GM23338 (cell line): ENCODE measurements around the gene SRGAP3.

Experiments used
- POLR2AphosphoS5 ChIP-seq: IDR thresholded peaks from 2 replicates; pipeline ENCODE4 v1.6.1; 2016; ENCODE audit warnings: antibody characterized with exemption, low read depth
- TF ChIP-seq, protein P1 (sequence below), 2 experiments: fragments of 200-600 bp in 1 of 2; sonication (generic) in 1 of 2; conservative IDR thresholded peaks; 2 replicates each; pipeline versions ENCODE4 v1.5.1 to v1.6.1; 2016 to 2017; ENCODE audit warnings: antibody characterized with exemption in 2 of 2, low read depth in 2 of 2, mild to moderate bottlenecking in 2 of 2, moderate library complexity in 1 of 2
- TF ChIP-seq, protein P2 (sequence below): IDR thresholded peaks from 2 replicates; pipeline ENCODE4 v1.6.1; 2016; ENCODE audit warnings: antibody characterized with exemption
- TF ChIP-seq, protein P3 (sequence below): IDR thresholded peaks from one replicate; pipeline ENCODE4 v1.6.1; 2018; ENCODE audit warnings: antibody characterized with exemption; ENCODE audit not compliant: unreplicated experiment

DNA sequence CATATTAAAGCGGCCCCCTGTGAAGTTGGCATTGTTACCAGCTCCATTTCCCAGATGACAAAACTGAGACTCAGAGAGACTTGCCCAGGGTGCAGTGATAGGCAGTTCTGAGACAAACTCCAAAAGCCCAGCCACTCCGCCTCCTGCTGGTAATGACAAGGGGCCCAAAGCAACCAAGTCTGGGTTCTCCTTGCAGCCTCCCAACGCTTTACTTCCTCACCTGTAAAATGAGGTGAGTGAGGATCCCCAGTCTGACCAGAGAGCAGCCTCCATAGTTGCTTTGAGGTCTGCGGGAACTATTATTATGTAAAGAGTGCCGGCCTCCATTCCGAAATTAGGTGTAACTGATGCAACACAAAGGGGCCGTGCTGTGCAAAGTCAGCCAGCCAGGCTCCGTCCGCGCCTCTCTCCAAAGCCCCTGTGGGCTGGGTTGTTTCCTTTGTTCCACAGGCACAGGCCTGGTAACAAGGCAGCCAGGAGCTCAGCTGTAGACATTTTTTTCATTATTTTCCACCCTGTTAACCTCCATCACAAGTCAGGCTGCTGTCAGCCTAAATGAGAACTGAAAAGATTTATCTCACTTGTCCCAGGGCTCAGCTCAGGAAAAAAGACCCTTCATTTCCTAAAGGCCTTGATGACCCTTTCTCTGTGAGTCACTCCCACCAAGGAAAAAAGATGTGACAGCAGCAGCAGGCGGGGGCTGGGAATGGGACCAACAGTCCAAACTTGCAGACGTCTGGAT, 147.0 kb downstream of the SRGAP3 start:
- TF ChIP-seq, protein P1, sequence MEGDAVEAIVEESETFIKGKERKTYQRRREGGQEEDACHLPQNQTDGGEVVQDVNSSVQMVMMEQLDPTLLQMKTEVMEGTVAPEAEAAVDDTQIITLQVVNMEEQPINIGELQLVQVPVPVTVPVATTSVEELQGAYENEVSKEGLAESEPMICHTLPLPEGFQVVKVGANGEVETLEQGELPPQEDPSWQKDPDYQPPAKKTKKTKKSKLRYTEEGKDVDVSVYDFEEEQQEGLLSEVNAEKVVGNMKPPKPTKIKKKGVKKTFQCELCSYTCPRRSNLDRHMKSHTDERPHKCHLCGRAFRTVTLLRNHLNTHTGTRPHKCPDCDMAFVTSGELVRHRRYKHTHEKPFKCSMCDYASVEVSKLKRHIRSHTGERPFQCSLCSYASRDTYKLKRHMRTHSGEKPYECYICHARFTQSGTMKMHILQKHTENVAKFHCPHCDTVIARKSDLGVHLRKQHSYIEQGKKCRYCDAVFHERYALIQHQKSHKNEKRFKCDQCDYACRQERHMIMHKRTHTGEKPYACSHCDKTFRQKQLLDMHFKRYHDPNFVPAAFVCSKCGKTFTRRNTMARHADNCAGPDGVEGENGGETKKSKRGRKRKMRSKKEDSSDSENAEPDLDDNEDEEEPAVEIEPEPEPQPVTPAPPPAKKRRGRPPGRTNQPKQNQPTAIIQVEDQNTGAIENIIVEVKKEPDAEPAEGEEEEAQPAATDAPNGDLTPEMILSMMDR (conservative IDR thresholded peaks at IDR 0.05; ENCODE audit: low read depth in 2 of 2): peak; percentile 30 to 56; a peak in 2 of 4 replicates
- 0 out of 2 replicates have a peak, but pooled peaks have one; percentile 29 for TF ChIP-seq POLR2AphosphoS5
- TF ChIP-seq, protein P2, sequence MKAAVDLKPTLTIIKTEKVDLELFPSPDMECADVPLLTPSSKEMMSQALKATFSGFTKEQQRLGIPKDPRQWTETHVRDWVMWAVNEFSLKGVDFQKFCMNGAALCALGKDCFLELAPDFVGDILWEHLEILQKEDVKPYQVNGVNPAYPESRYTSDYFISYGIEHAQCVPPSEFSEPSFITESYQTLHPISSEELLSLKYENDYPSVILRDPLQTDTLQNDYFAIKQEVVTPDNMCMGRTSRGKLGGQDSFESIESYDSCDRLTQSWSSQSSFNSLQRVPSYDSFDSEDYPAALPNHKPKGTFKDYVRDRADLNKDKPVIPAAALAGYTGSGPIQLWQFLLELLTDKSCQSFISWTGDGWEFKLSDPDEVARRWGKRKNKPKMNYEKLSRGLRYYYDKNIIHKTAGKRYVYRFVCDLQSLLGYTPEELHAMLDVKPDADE: no peak
- TF ChIP-seq, protein P3, sequence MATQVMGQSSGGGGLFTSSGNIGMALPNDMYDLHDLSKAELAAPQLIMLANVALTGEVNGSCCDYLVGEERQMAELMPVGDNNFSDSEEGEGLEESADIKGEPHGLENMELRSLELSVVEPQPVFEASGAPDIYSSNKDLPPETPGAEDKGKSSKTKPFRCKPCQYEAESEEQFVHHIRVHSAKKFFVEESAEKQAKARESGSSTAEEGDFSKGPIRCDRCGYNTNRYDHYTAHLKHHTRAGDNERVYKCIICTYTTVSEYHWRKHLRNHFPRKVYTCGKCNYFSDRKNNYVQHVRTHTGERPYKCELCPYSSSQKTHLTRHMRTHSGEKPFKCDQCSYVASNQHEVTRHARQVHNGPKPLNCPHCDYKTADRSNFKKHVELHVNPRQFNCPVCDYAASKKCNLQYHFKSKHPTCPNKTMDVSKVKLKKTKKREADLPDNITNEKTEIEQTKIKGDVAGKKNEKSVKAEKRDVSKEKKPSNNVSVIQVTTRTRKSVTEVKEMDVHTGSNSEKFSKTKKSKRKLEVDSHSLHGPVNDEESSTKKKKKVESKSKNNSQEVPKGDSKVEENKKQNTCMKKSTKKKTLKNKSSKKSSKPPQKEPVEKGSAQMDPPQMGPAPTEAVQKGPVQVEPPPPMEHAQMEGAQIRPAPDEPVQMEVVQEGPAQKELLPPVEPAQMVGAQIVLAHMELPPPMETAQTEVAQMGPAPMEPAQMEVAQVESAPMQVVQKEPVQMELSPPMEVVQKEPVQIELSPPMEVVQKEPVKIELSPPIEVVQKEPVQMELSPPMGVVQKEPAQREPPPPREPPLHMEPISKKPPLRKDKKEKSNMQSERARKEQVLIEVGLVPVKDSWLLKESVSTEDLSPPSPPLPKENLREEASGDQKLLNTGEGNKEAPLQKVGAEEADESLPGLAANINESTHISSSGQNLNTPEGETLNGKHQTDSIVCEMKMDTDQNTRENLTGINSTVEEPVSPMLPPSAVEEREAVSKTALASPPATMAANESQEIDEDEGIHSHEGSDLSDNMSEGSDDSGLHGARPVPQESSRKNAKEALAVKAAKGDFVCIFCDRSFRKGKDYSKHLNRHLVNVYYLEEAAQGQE: no peak
